Retina (tissue), 1 donor: ENCODE results near the gene MB.

Experiments used
- DNase-seq: peaks from one replicate; pipeline ENCODE4 v3.0.0-alpha.2; 2016

MB gene

DNA sequence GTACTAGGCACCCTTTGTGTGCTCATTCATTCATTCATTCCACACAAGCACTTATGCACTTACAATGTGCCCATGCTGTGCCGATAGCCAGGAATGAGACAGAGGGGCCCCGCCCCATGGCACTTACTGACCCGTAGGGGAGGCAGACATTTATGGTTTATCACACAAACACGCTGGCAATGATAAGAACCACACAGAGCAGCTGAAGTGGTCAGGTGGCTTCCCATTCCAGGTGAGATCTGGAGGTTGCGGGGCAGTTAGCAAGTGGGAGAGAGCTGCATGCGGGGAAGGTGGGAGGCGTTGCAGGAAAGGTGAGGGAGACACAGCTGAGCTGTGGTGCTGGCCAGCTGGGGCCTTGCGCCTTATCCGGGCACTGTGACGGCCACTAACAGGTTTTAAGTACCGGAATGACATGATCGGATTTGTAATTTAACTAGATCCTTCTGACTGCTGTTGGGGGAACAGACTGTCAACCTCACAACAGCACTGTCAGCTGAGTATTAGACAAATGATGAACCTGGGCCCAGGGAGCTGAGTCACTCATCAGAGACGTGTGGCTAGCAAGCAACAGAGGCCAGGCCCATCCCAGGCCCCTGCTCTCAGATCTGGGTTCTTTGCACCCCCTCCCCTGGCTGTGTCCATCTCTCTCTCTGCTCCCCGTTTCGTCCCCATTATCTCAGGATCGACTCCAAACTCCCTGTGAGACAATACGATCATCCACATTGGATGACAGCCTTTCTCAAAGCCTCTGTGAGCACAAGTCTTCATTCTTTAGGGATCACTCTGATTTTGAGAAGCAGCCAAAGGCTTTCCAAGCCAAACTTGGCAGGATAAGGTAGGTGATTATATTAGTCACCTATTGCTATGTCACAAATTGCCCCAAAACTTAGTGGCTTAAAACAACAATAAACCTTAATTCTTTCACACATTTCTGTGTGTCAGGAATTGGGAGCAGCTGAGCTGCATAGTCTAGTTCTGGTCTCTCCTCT is 48.1 kb downstream of the MB start:
- DNase-seq, result no peak

DNA sequence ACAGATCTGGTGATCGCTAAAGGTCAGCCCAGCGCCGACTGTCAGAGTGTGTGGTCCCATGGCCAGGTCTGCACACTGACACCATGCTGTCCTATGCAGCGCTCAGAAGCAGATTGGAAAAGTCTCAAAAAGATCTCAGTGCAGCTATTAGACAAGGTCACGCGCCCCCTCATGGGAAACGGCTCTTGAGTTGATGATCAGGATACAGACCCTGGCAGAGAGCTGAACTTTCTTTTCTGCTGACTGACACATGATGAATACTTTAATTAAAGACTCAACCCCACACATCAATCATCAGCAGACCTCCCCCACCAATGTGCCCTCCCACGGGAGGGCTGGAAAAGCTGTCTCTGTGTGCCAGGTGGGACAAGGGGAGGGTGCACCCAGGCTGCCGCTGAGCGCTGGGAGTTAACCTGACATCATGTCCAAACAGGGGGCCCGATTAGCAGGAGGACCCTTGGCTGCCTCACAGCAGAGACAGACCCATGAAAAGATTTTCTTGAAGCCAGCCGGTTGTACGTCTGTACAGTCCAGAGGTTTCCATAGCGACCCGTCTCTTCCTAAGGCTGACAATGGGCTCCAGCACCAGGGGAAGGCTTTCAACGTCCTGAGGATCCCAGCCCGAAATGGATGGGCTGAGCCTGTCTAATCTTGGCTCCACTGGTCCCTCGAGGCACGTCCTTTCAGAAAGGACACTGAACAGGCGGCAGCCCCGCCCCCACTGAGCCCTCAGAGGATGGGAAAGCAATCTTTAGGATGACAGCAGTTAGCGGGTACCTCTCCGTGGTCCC is 49.6 kb downstream of the MB start:
- DNase-seq, result peak; percentile 56

DNA sequence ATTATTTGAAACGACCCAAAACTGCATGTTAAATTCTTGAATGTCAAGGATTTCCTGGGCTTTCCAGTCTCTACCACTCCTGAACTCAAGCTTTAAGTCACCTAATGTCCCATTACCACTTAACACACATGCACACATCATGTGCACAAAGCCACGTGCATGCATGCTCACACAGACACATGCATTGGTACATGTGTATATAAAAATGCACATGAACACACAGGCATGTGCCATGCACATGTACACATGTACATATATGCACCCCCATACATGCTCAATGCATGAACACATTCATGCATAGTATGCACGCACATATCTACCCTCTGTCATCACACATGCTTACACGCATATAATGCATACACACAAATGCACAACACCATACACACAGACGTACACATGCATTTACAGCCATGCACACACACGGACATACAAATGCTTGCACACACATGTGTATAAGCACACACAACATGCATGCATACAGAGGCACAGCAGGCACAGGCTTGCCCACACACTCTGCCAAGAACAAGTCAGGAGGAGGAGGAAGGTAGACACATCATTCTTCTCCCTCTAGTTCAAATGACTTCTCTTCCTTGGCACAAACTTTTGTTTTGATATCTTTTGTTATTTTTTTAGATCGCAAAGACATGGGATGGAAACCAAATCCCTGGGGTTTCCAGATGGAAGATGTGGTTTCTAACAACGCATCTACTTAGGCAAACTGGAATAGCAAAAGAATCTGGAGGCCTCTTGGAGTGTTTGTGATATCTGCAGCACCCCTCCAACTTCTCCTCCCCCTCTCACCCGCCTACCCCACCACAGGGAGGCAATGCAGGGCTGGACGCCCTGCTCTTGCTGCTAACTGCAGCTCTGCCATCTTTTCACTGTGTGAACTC is 51.9 kb downstream of the MB start:
- no peak for DNase-seq

DNA sequence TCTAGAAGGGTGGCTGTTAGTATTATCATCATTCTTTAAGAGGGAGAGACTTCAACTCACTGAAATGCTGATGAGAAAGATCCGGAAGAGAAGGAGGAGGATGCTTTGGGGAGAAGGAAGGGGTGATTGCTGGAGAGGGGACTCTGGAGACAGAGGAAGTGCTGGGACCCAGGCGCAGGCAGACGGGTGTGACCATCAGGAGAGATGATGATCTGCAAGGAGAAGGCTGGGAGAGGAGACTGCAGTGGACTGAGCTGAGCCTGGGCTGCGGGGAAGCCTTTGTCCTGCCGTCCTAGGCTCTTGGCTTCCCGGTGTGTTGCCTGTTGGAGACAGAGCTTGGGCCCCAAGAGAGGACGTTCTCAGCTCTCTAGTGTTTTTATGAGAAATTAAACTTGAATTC is 53.9 kb downstream of the MB start:
- DNase-seq, result no peak

DNA sequence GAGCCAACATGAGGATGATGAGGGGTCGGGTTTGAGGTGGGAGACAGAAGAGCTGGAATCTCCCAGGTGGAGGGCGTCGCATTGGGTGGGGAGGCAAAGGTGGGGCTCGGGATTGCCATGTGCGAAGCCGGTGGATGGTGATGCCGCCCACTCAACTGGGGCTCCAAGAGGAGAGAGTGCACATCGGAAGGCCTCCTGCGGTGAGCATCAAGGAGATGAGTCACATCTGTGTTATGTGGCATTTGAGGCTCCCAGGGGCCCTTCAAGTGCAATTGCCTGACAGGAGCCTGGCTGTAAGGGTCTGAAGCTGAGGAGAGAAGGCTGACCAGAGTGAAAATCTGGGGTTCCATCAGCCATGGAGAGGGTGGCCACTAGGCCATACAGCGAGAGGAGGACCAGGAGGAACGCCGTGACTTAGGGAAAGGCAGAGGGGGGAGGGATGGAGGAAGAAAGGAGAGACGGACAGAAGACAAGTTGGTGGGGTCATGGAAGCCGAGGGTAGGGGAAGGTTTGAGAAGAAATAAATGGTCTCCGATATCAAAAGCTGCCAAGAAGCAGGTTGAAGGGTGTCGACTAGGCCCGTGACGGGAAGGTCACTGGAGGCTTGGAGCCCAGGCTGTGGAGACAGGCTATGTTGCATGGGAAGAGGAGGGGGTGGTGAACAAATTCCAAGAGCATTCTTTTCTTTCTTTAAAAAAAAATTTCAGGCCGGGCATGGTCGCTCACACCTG is 55.2 kb downstream of the MB start:
- no peak for DNase-seq

DNA sequence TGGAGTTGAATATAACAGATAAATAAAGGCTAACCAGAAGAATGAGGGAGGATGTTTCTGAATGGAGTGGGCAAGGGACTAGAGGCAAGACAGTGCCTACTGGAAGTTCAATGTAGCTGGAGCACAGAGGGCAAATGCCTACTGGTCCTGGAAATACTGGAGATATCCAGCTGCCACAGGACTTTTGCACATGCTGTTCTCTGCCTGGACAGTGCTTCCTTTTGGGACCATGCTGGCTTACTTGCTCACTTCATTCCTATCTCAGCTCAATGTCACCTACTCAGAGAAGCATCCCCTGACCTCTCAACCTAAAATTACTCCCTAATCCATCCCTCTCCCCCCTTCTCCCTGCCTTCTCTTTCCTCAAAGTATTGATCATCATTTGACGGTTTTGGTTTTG is 56.3 kb downstream of the MB start:
- DNase-seq, result no peak

DNA sequence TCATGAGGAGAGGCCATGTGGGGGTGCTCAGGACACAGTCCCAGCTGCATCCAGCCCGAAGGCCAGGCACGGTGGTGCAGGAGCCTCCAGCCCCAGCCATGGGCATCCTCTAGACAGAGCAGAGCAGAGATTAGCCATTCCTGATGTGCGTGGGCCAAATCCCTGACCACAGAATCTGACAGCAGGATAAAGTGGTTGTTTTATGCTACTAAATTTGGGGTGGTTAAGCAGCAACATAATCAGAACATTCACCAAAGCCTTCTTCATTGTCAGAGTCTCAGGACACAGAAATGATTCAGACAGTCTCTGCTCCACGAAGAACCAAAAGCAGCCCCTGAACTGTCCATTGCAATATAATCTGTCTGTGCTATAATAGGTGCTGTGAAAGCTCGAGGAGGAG is 56.8 kb downstream of the MB start:
- DNase-seq, result no peak

DNA sequence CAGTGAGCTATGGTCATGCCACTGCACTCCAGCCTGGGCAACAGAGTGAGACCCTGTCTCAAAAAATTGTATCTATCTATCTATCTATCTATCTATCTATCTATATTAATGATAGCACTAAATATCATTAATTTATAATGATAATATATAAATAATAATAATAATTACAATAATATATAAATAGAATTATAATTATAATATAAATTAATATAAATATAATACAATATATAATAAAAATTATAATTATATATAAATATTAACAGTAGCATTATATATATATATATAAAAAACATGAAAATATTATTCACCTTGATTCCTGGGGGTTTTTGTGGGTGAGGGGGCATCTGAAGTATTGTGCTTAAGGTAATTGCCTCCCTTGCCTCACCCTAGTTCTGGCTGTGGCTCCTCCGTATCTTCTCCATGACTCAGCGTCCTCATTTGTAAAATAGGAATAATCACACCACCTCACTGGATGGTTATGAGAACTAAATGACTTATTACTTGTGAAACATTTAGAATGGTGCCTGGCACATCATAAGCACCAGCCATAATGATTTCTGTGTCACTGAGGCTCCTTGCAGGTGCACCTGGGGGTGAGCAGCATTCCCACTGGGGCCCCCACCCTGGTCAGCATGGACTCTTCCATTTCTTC is 57.6 kb downstream of the MB start:
- no peak for DNase-seq

DNA sequence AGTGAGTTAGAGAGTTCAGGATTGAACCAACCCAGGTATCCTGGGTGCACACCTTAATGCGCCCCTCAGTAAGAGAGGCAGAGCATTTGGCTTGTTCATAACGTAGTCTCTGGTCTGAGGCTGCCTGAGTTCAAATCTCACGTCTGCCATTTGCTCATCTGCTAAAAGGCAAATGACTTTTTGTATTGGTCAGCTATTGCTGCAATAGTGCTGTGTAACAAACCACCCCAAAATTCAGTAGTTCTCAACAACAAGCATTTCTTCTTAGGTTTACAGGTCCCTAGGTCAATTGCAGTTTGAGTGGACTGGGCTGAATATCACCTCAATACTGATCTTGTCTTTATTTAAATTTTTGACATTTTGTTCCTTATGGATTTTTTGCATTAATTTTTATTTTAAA is 58.4 kb downstream of the MB start:
- DNase-seq, result no peak

DNA sequence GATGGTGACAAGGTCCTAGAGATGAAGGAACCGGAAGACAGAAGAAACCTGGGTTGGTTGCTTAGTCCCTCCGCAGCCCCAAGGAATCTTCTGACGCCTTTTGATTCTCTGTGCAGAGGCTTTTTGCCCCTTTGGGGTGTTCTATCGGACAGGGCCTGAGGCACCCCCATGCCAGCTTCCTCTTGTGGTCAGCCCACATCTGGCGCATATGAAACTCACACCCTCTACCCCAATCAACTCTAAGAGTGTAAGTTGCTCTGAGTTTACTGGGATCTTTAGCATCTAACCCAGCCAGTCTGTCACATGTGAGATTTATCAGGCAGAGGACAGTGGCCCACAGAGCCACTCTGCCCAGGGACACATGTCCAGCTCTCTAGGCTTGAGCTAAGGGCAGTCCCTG is 59.1 kb downstream of the MB start:
- DNase-seq, result no peak
